H1 (cell line): ENCODE data around the gene ANAPC10. TPM values are rescaled to one million over a fixed set of nuclear protein-coding genes. Genes with fewer than 3 reads are reported as not detected.

Source experiments
- BACH1 ChIP-seq: IDR thresholded peaks from 2 replicates; pipeline ENCODE4 v1.6.1; 2012; ENCODE audit warnings: low read length, improper control_type of control experiment
- BCL11A ChIP-seq, 2 experiments: IDR thresholded peaks; one replicate each; pipeline ENCODE4 v1.6.1; 2011; ENCODE audit warnings: low read depth in 2 of 2, low read length in 2 of 2, mild to moderate bottlenecking in 2 of 2
- CEBPB ChIP-seq: IDR thresholded peaks from 2 replicates; pipeline ENCODE4 v1.6.1; 2012; ENCODE audit warnings: low read depth, low read length
- HDAC2 ChIP-seq, 2 experiments: fragments of 300-600 bp in 1 of 2; sonication (generic) in 1 of 2; IDR thresholded peaks; 2 replicates each; pipeline ENCODE4 v1.6.1; 2011 to 2012; ENCODE audit warnings: low read depth in 2 of 2, low read length in 2 of 2, mild to moderate bottlenecking in 2 of 2, moderate library complexity in 2 of 2, borderline replicate concordance in 1 of 2, inconsistent platforms in 1 of 2
- NRF1 ChIP-seq: IDR thresholded peaks from 2 replicates; pipeline ENCODE4 v1.6.1; 2011; ENCODE audit warnings: mild to moderate bottlenecking, low read depth, low read length, improper control_type of control experiment
- POLR2A ChIP-seq, 2 experiments: IDR thresholded peaks; 1 replicate in 1 of 2; 2 replicates in 1 of 2; pipeline ENCODE4 v1.6.1; 2011; ENCODE audit warnings: low read depth in 2 of 2, low read length in 2 of 2, mild to moderate bottlenecking in 2 of 2; ENCODE audit errors: control extremely low read depth in 1 of 2
- RBBP5 ChIP-seq: IDR thresholded peaks from 2 replicates; pipeline ENCODE4 v1.7.1; 2012; ENCODE audit warnings: low read depth, mild to moderate bottlenecking, inconsistent platforms, low read length, moderate library complexity, borderline replicate concordance
- SIX5 ChIP-seq: IDR thresholded peaks from 2 replicates; pipeline ENCODE4 v1.6.1; 2011; ENCODE audit warnings: mild to moderate bottlenecking, low read depth, low read length
- SUZ12 ChIP-seq: fragments of 200-600 bp; sonication (generic); IDR thresholded peaks from 2 replicates; pipeline ENCODE4 v1.6.1; 2012; ENCODE audit warnings: mild to moderate bottlenecking, inconsistent platforms, low read length, moderate library complexity, mixed read lengths
- TEAD4 ChIP-seq: IDR thresholded peaks from 2 replicates; pipeline ENCODE4 v1.6.1; 2012; ENCODE audit warnings: low read depth, low read length, inconsistent platforms, mixed read lengths
- polyA plus RNA-seq, 7 experiments: library from polyadenylated mRNA; depleted of rRNA in 3 of 7; stranded (reverse) in 5 of 7; unstranded in 2 of 7; fragments of >200 nt in 5 of 7; fragments of 200-250 nt in 2 of 7; gene quantifications; 1 replicate in 5 of 7; 2 replicates in 1 of 7; 4 replicates in 1 of 7; pipeline versions ENCODE4 v1.2.1 to v1.2.3, GENCODE V29; 2011 to 2013; ENCODE audit warnings: missing spikeins in 2 of 7, mixed read lengths in 2 of 7
- total RNA-seq: library from RNA; stranded (reverse); fragmentation: NEBNext Ultra II Directional; extraction: Animal tissue kit (Norgen Biotek cat#: 25700); gene quantifications from 2 replicates; pipeline ENCODE4 v1.2.1, GENCODE V29; 2021
- TF ChIP-seq, protein P1 (sequence below): fragments of 300-600 bp; sonication (generic); IDR thresholded peaks from 2 replicates; pipeline ENCODE4 v1.7.1; 2012; ENCODE audit warnings: low read length, moderate library complexity, mild to moderate bottlenecking, inconsistent platforms; ENCODE audit not compliant: insufficient replicate concordance

The ANAPC10 gene
- total and polyA plus RNA-seq, 2 of the 8 experiments (the other 6 are each of a cell fraction or from before 2014, with no cell fraction given) = 17.6 to 23.3 TPM

DNA sequence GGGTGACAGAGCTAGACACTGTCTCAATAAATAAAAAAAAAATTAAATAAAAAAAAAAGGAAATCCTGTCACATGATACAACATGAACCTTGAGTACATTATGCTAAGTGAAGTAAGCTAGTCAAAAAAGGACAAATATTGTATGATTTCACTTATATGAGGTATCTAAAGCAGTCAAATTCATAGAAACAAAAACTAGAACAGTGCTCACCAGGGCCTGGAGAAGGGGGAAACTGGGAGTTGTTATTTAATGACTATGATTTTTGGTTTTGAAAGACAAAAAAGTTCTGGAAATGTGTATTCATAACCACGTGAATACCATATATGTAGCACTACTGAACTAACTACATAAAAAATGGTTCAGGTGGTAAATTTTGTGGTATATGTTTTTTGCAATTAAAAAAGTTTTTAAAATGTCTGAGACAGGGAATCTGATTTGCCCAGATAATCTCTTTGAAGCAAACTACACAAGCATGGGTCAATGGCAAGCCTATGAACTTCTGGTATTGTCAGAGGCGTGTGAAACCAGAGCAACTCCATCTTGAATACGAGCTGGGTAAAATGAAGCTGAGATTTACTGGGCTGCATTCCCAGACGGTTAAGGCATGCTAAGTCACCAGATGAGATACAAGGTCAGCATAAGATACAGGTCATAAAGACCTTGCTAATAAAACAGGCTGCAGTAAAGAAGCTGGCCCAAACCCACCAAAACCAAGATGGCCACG, 42.3 kb downstream of the ANAPC10 start (continued):
- TF ChIP-seq, protein P1, sequence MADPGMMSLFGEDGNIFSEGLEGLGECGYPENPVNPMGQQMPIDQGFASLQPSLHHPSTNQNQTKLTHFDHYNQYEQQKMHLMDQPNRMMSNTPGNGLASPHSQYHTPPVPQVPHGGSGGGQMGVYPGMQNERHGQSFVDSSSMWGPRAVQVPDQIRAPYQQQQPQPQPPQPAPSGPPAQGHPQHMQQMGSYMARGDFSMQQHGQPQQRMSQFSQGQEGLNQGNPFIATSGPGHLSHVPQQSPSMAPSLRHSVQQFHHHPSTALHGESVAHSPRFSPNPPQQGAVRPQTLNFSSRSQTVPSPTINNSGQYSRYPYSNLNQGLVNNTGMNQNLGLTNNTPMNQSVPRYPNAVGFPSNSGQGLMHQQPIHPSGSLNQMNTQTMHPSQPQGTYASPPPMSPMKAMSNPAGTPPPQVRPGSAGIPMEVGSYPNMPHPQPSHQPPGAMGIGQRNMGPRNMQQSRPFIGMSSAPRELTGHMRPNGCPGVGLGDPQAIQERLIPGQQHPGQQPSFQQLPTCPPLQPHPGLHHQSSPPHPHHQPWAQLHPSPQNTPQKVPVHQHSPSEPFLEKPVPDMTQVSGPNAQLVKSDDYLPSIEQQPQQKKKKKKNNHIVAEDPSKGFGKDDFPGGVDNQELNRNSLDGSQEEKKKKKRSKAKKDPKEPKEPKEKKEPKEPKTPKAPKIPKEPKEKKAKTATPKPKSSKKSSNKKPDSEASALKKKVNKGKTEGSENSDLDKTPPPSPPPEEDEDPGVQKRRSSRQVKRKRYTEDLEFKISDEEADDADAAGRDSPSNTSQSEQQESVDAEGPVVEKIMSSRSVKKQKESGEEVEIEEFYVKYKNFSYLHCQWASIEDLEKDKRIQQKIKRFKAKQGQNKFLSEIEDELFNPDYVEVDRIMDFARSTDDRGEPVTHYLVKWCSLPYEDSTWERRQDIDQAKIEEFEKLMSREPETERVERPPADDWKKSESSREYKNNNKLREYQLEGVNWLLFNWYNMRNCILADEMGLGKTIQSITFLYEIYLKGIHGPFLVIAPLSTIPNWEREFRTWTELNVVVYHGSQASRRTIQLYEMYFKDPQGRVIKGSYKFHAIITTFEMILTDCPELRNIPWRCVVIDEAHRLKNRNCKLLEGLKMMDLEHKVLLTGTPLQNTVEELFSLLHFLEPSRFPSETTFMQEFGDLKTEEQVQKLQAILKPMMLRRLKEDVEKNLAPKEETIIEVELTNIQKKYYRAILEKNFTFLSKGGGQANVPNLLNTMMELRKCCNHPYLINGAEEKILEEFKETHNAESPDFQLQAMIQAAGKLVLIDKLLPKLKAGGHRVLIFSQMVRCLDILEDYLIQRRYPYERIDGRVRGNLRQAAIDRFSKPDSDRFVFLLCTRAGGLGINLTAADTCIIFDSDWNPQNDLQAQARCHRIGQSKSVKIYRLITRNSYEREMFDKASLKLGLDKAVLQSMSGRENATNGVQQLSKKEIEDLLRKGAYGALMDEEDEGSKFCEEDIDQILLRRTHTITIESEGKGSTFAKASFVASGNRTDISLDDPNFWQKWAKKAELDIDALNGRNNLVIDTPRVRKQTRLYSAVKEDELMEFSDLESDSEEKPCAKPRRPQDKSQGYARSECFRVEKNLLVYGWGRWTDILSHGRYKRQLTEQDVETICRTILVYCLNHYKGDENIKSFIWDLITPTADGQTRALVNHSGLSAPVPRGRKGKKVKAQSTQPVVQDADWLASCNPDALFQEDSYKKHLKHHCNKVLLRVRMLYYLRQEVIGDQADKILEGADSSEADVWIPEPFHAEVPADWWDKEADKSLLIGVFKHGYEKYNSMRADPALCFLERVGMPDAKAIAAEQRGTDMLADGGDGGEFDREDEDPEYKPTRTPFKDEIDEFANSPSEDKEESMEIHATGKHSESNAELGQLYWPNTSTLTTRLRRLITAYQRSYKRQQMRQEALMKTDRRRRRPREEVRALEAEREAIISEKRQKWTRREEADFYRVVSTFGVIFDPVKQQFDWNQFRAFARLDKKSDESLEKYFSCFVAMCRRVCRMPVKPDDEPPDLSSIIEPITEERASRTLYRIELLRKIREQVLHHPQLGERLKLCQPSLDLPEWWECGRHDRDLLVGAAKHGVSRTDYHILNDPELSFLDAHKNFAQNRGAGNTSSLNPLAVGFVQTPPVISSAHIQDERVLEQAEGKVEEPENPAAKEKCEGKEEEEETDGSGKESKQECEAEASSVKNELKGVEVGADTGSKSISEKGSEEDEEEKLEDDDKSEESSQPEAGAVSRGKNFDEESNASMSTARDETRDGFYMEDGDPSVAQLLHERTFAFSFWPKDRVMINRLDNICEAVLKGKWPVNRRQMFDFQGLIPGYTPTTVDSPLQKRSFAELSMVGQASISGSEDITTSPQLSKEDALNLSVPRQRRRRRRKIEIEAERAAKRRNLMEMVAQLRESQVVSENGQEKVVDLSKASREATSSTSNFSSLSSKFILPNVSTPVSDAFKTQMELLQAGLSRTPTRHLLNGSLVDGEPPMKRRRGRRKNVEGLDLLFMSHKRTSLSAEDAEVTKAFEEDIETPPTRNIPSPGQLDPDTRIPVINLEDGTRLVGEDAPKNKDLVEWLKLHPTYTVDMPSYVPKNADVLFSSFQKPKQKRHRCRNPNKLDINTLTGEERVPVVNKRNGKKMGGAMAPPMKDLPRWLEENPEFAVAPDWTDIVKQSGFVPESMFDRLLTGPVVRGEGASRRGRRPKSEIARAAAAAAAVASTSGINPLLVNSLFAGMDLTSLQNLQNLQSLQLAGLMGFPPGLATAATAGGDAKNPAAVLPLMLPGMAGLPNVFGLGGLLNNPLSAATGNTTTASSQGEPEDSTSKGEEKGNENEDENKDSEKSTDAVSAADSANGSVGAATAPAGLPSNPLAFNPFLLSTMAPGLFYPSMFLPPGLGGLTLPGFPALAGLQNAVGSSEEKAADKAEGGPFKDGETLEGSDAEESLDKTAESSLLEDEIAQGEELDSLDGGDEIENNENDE = no peak
- TF ChIP-seq HDAC2 (IDR thresholded peaks at IDR 0.05; ENCODE audit: borderline replicate concordance in 1 of 2, low read depth in 2 of 2, low read length in 2 of 2) (no peak), CEBPB (no peak), SUZ12 (no peak), SIX5 (no peak), TEAD4 (no peak), POLR2A (IDR thresholded peaks at IDR 0.05; ENCODE audit: control extremely low read depth in 1 of 2, low read depth in 2 of 2, low read length in 2 of 2) (no peak), BCL11A (IDR thresholded peaks at IDR 0.05; ENCODE audit: low read depth in 2 of 2, low read length in 2 of 2) (no peak), BACH1 (no peak), RBBP5 (no peak), NRF1 (no peak)
